ENCODE measurements around the gene CABP4. TPM values are rescaled to one million over a fixed set of nuclear protein-coding genes. Genes with fewer than 3 reads are reported as not detected.
A peak's percentile ranks its signal among the peaks of the same experiment; 100 is the strongest.
"Not testable (repeated sequence)": the region's sequence is repeated elsewhere in the genome, so short reads cannot be mapped to it uniquely, and the experiment has no call there.

Gene CABP4
- total RNA-seq, 1 experiment from 2014 or later, result 2.5 TPM

GRCh38 chr11:67483831-67484665 is 28.9 kb downstream of the CABP4 start:
- peak overlapping the region; percentile 86 for H3K4me2 ChIP-seq
- peaks cover 17% of the 10 kb centered on the region for H3K4me1 ChIP-seq (replicated peaks; ENCODE audit: insufficient read depth)
- no peak overlapping the region for H2AFZ ChIP-seq
- H3K9me3 ChIP-seq (ENCODE audit: insufficient read depth, low read depth), result no peaks in the 10 kb centered on the region
- H3K4me3 ChIP-seq, result peak overlapping the region; percentile 61
- H3K9me2 ChIP-seq (ENCODE audit: insufficient read depth), result no peaks in the 10 kb centered on the region
- intact Hi-C loops (cut with micrococcal nuclease; ENCODE audit: unreplicated experiment), result loop anchor here (2.0 kb wide), 1 partner anchor 23 kb away; no protein-coding TSS in a partner anchor
- DNase-seq, result peak in 1 of 2 experiments; percentile 32
- no peak overlapping the region for H3K27ac ChIP-seq
- no peaks in the 10 kb centered on the region for H4K20me1 ChIP-seq (ENCODE audit: insufficient read depth)
- no TSS peak for BruUV-seq (replicated peaks)
- peaks cover 21% of the 10 kb centered on the region for H3K79me2 ChIP-seq (ENCODE audit: low read depth)
- ChIA-PET CTCF (no interaction called here), POLR2A (ENCODE audit: unreplicated experiment) (no interaction called here)
- peaks cover 25% of the 10 kb centered on the region for H3F3A ChIP-seq (ENCODE audit: insufficient read depth, low read depth)
- H3K27me3 ChIP-seq (ENCODE audit: insufficient read depth, low read depth), result no peaks in the 10 kb centered on the region
- no peak for TF ChIP-seq EZH2 (IDR thresholded peaks at IDR 0.05; ENCODE audit: low read depth)
- TF ChIP-seq, protein P1, sequence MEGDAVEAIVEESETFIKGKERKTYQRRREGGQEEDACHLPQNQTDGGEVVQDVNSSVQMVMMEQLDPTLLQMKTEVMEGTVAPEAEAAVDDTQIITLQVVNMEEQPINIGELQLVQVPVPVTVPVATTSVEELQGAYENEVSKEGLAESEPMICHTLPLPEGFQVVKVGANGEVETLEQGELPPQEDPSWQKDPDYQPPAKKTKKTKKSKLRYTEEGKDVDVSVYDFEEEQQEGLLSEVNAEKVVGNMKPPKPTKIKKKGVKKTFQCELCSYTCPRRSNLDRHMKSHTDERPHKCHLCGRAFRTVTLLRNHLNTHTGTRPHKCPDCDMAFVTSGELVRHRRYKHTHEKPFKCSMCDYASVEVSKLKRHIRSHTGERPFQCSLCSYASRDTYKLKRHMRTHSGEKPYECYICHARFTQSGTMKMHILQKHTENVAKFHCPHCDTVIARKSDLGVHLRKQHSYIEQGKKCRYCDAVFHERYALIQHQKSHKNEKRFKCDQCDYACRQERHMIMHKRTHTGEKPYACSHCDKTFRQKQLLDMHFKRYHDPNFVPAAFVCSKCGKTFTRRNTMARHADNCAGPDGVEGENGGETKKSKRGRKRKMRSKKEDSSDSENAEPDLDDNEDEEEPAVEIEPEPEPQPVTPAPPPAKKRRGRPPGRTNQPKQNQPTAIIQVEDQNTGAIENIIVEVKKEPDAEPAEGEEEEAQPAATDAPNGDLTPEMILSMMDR (conservative IDR thresholded peaks at IDR 0.05), result no peak
- no peaks in the 10 kb centered on the region for H3K36me3 ChIP-seq (ENCODE audit: low read depth)

DNA sequence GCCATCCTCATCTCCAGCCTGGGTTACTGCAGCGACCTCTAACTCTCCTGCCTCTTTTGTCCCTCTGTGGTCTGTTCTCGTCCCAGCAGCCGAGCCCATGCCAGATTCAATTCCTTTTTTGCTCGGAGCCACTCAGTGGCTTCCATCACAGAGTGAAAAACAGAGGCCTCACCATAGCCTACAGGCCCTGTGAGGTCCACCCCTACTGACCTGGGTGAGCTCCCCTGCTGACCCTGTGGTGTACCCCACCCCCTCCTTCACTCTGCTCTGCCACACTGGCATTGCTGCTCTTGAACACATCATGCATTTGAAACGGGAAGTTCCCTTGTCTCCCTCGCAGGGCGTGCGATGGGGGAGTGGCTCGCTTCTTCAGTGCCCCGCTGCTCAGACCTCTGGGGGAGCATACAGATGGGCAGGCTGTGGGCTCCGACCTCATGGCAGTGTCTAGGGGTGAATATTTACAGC is 29.7 kb downstream of the CABP4 start:
- intact Hi-C loops (cut with micrococcal nuclease; ENCODE audit: unreplicated experiment), result no loop called here
- Histone ChIP-seq H3K4me2 (no peak overlapping the region), H3K4me3 (no peak overlapping the region), H3K79me2 (ENCODE audit: low read depth) (peaks cover 21% of the 10 kb centered on the region), H3F3A (ENCODE audit: insufficient read depth, low read depth) (peaks cover 26% of the 10 kb centered on the region; the same call in 1 of the 2 replicates), H4K20me1 (ENCODE audit: insufficient read depth) (no peaks in the 10 kb centered on the region), H2AFZ (no peak overlapping the region), H3K27me3 (ENCODE audit: insufficient read depth, low read depth) (no peaks in the 10 kb centered on the region), H3K9me2 (ENCODE audit: insufficient read depth) (no peaks in the 10 kb centered on the region), H3K27ac (no peak overlapping the region), H3K36me3 (ENCODE audit: low read depth) (no peaks in the 10 kb centered on the region), H3K4me1 (replicated peaks; ENCODE audit: insufficient read depth) (peaks cover 17% of the 10 kb centered on the region), H3K9me3 (ENCODE audit: insufficient read depth, low read depth) (no peaks in the 10 kb centered on the region)
- peak in 1 of 2 experiments; percentile 28 for DNase-seq
- ChIA-PET CTCF (no interaction called here), POLR2A (ENCODE audit: unreplicated experiment) (no interaction called here)
- BruUV-seq (replicated peaks), result no TSS peak
- no peak for TF ChIP-seq EZH2 (IDR thresholded peaks at IDR 0.05; ENCODE audit: low read depth)
- TF ChIP-seq, protein P1 (conservative IDR thresholded peaks at IDR 0.05), result no peak

DNA sequence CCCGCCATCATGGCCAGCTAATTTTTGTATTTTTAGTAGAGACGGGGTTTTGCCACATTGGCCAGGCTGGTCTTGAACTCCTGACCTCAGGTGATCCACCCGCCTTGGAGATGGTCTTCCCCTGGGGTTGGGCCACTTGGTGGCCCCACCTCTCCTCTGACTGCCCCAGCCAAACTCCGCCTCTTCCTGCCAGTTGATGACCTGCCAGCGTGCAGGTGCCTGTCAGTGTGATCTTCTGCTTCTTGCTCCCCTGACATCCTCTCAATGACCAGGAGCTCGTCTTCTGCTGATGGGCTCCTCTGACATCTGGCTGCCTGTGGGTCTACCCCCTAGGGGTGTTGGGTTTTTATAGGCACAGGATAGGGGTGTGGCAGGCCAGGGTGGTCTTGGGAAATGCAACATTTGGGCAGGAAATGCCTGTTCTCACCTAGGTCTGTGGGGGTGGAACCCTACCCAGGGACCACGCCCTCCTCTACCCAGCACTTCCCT is 30.8 kb downstream of the CABP4 start:
- H3K9me2 ChIP-seq (ENCODE audit: insufficient read depth); intact Hi-C loops (cut with micrococcal nuclease; ENCODE audit: unreplicated experiment); H3K4me3 ChIP-seq; H3K9me3 ChIP-seq (ENCODE audit: insufficient read depth, low read depth); H4K20me1 ChIP-seq (ENCODE audit: insufficient read depth); CTCF ChIA-PET; H3K27me3 ChIP-seq (ENCODE audit: insufficient read depth, low read depth); H3K36me3 ChIP-seq (ENCODE audit: low read depth); POLR2A ChIA-PET (ENCODE audit: unreplicated experiment); H2AFZ ChIP-seq; DNase-seq; BruUV-seq (replicated peaks); H3K27ac ChIP-seq; H3K4me2 ChIP-seq: not testable (repeated sequence)
- peaks cover 33% of the 10 kb centered on the region; the same call in 1 of the 2 replicates for H3F3A ChIP-seq (ENCODE audit: insufficient read depth, low read depth)
- peaks cover 17% of the 10 kb centered on the region for H3K4me1 ChIP-seq (replicated peaks; ENCODE audit: insufficient read depth)
- peaks cover 21% of the 10 kb centered on the region for H3K79me2 ChIP-seq (ENCODE audit: low read depth)
